ENCODE data around the gene DNHD1.

Gene DNHD1

DNA sequence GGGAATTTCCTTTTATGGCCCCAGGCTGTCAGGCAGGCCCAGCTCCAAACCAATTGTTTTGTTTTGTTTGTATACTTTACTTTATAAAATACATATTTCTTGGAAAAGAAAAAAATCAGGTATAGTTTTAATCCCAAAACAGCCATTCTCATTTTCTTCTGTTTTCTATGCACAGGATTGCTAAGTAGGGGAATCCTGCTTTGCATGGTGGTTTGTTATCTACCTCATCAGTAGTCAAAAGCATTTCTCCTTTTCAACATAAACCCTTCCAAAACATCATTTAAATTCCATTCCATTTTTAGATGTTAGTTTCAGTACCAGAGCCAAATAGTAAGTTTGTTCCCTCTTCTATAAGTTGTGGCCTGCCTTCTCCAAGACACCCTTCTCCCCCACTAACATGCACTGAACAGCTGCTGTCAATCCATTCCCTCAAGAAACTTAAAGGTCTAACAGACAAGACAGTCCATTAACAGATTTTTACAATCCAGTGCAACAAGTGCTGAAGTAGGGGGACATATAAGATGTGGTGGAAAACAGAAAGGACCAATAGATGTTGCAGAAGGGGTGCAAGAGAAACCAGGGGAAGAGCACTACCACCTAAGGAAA, 110.2 kb downstream of the DNHD1 start:
- TF ChIP-seq, protein P1, sequence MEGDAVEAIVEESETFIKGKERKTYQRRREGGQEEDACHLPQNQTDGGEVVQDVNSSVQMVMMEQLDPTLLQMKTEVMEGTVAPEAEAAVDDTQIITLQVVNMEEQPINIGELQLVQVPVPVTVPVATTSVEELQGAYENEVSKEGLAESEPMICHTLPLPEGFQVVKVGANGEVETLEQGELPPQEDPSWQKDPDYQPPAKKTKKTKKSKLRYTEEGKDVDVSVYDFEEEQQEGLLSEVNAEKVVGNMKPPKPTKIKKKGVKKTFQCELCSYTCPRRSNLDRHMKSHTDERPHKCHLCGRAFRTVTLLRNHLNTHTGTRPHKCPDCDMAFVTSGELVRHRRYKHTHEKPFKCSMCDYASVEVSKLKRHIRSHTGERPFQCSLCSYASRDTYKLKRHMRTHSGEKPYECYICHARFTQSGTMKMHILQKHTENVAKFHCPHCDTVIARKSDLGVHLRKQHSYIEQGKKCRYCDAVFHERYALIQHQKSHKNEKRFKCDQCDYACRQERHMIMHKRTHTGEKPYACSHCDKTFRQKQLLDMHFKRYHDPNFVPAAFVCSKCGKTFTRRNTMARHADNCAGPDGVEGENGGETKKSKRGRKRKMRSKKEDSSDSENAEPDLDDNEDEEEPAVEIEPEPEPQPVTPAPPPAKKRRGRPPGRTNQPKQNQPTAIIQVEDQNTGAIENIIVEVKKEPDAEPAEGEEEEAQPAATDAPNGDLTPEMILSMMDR (IDR thresholded peaks at IDR 0.05; ENCODE audit: insufficient read depth, low read length, missing control alignments) = no peak
- DNase-seq (ENCODE audit: low read depth, low spot score) = no peak
- ChIA-PET CTCF (interaction anchor here (1.4 to 4.4 kb wide), 8 partner anchors 11 to 229 kb away, joined by 3 to 19 read pairs (median 4); partner anchors contain the start of genes MRPL17 and TPP1), POLR2A (interaction anchor here (0.6 to 1.2 kb wide), 7 partner anchors 9 to 228 kb away, joined by 3 to 9 read pairs (median 3); partner anchors contain the start of genes MRPL17 and TPP1)
- H3K4me3 ChIP-seq (ENCODE audit: low read depth, low read length) = peak overlapping the region; percentile 21

DNA sequence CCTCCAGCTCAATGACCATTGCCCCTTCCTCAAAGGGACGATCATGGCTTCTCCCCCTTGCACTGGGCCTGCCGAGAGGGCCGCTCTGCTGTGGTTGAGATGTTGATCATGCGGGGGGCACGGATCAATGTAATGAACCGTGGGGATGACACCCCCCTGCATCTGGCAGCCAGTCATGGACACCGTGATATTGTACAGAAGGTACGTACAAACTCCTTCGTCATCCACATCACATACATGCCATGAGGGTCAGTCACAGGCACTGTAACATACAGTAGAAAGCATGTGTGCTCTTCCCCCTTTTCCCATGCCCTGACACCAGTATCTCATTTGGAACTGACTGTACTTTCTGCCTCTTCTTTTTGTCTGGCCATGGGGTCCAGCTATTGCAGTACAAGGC, 110.9 kb downstream of the DNHD1 start:
- H3K4me3 ChIP-seq (ENCODE audit: low read depth, low read length) = peak overlapping the region; percentile 21
- no peak for DNase-seq (ENCODE audit: low read depth, low spot score)
- TF ChIP-seq, protein P1 (IDR thresholded peaks at IDR 0.05; ENCODE audit: insufficient read depth, low read length, missing control alignments) = no peak
- CTCF ChIA-PET = interaction anchor here (1.1 to 1.8 kb wide), 8 partner anchors 10 to 230 kb away, joined by 3 to 8 read pairs (median 4); partner anchors contain the start of genes MRPL17 and TPP1
- POLR2A ChIA-PET = interaction anchor here (0.6 to 0.9 kb wide), 3 partner anchors 8 to 15 kb away, joined by 3 to 4 read pairs (median 3); no protein-coding TSS in a partner anchor

DNA sequence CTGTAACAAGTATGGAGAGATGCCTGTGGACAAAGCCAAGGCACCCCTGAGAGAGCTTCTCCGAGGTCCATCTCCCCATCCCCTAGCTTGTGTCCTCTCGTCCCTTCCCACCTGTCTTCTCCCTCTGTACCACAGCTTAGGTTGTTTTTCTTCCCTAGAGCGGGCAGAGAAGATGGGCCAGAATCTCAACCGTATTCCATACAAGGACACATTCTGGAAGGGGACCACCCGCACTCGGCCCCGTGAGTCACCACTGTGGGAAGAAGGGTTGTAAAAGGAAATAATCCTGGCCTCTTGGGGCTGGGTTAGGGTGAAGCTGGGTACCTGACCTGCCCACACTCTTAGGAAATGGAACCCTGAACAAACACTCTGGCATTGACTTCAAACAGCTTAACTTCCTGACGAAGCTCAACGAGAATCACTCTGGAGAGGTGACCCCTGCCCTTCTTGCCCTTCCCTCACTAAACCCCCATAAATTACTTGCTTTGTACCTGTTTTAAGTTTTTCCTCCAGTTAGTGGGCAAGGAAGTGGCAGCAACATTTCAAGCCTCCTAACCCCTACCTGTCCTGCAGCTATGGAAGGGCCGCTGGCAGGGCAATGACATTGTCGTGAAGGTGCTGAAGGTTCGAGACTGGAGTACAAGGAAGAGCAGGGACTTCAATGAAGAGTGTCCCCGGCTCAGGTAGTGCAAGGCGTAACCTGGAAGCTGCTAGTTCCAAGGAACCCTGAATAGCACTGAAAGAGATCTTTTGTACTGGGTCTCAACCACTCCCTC, 111.8 kb downstream of the DNHD1 start:
- ChIA-PET POLR2A (interaction anchor here (0.6 kb wide), 1 partner anchor 12 kb away, joined by 3 read pairs; no protein-coding TSS in a partner anchor), CTCF (interaction anchor here (1.1 to 1.8 kb wide), 6 partner anchors 10 to 229 kb away, joined by 3 to 7 read pairs (median 4); partner anchors contain the start of genes MRPL17 and TPP1)
- DNase-seq (ENCODE audit: low read depth, low spot score) = no peak
- TF ChIP-seq, protein P1 (IDR thresholded peaks at IDR 0.05; ENCODE audit: insufficient read depth, low read length, missing control alignments) = no peak
- H3K4me3 ChIP-seq (ENCODE audit: low read depth, low read length) = no peak overlapping the region

DNA sequence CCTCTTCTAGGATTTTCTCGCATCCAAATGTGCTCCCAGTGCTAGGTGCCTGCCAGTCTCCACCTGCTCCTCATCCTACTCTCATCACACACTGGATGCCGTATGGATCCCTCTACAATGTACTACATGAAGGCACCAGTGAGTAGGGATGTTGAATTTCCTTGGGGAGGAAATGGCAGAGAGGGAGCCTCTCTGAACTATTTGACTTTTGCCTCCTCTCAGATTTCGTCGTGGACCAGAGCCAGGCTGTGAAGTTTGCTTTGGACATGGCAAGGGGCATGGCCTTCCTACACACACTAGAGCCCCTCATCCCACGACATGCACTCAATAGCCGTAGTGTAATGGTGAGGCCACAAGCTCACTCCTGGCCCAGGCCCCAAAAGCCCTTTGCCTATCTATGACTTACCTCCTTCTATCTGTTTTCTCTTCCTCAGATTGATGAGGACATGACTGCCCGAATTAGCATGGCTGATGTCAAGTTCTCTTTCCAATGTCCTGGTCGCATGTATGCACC, 112.5 kb downstream of the DNHD1 start:
- no peak overlapping the region for H3K4me3 ChIP-seq (ENCODE audit: low read depth, low read length)
- DNase-seq (ENCODE audit: low read depth, low spot score) = no peak
- POLR2A ChIA-PET = no interaction called here
- TF ChIP-seq, protein P1 (IDR thresholded peaks at IDR 0.05; ENCODE audit: insufficient read depth, low read length, missing control alignments) = no peak
- CTCF ChIA-PET = interaction anchor here (1.8 kb wide), 1 partner anchor 9 kb away, joined by 7 read pairs; the partner anchor contains the start of gene TPP1

DNA sequence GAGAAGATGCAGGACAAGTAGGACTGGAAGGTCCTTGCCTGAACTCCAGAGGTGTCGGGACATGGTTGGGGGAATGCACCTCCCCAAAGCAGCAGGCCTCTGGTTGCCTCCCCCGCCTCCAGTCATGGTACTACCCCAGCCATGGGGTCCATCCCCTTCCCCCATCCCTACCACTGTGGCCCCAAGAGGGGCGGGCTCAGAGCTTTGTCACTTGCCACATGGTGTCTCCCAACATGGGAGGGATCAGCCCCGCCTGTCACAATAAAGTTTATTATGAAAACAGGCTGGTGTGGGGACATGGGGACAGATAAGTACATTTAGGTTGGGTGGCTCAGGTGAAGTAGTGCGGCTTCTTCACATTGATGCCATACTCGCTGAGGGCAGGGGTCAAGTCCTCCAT, 113.5 kb downstream of the DNHD1 start:
- no peak for DNase-seq (ENCODE audit: low read depth, low spot score)
- ChIA-PET POLR2A (interaction anchor here (1.1 kb wide), 1 partner anchor 137 kb away, joined by 4 read pairs; the partner anchor contains the start of gene TRIM3), CTCF (interaction anchor here (1.0 to 3.1 kb wide), 4 partner anchors 8 to 79 kb away, joined by 3 to 23 read pairs (median 9); partner anchors contain the start of genes MRPL17 and TPP1)
- TF ChIP-seq, protein P1 (IDR thresholded peaks at IDR 0.05; ENCODE audit: insufficient read depth, low read length, missing control alignments) = no peak
- H3K4me3 ChIP-seq (ENCODE audit: low read depth, low read length) = peak overlapping the region; percentile 72

Data from AG04449 (cell line).